ENCODE measurements around the gene MYO1B.

The MYO1B gene

DNA sequence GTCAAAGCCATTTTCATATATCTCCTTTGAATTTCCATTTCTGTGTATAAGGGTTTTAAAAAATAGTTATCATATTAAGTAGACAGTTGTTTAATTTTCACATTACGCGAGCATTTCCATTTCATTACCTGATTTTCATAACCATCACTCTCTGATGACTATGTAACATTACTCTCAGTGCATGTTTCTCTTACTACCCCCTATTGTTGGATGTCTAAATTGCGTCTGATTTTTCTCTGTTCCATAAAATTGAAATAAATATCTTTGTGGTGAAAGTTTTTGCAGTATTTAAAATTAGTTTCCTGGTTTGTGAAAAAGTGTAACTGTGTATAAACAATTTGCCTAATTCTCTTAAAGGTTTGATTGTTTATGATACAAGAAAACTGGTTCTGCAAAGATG is 123.8 kb downstream of the MYO1B start:
- DNase-seq, result peak; percentile 10

DNA sequence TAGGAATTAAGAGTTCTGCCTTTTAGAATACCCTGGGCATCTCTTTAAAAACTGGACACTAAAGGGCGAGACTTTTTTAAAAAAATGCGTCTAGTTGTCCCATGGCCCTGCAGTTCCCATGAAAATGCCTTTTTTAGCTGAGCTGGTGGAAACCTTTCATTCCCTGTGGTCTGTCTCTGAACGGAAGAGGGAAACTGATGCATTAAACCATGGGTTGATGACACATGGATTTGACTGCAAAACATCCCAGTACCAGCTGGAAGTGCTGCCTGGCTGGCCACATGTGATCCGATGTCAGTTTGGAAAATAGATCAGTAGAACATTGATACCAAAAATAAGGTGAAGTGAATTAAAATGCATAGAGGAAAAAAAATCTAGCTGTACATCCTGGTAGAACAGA is 129.2 kb downstream of the MYO1B start:
- no peak for DNase-seq

DNA sequence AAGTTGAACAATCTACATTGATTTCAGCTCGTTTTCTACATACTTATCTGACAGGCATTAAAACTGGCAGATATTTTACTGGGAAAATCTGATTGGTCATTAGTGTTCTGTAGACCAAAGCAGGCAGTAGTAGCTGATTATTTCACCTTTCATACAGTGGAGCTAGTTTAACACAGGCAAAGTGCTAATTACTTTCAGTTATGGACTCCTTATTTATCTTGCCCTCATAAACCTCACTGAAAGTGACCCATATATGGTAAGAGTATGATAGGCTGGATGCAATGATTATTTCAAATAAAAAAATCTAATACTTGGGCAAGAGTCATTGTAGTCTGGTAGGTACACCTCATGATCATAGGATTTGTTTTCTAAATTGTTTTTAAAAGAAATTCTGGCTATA is 129.7 kb downstream of the MYO1B start:
- DNase-seq, result no peak

DNA sequence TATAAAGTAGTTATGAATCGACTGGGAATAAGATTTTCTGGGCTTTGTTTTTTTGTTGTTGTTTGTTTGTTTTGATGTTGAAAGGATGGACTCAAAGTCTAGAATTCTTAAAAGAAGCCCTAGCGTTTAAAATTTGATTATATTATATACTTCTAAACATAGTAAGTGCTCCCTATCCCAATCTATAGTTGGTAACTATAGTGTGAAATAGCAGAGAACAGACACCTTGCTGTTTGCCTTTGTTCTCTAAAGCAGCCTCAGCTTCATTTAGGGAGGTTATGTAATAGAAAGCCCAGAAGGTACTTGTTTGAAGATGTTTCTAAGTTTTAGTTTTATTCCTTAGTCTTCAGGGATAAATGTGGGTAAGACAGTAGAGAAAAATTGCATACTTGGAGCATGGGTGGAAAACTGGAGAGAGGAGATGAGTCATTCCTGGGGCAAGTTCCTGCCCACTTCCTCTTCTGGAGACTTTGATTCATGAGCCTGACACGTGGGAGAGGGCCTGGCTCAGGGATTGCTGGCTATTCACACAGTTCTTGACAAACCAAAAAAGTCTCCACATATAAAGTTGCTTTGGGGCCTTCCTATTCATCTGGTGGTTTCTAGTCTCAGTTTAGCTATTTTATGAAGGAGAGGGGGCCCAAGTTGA is 131.9 kb downstream of the MYO1B start:
- DNase-seq, result peak; percentile 86

DNA sequence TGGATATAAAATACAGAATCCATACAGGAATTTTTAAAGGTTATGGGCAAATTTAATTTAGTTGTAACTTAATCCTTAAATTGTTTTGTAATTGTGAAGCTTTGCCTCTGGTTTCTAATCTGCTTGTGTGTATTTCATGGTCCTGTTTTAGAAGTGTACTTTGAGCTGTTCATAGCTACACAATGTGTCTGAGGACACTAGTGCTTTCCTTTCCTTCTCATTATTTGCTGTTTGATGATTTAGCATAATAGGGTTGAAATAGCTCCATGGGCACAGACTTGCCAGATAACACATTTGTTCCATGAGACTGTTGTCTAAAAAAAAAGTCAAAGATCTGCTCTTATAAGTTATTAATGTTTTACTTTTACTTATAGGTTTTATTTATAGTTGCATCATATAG is 134.2 kb downstream of the MYO1B start:
- no peak for DNase-seq

DNA sequence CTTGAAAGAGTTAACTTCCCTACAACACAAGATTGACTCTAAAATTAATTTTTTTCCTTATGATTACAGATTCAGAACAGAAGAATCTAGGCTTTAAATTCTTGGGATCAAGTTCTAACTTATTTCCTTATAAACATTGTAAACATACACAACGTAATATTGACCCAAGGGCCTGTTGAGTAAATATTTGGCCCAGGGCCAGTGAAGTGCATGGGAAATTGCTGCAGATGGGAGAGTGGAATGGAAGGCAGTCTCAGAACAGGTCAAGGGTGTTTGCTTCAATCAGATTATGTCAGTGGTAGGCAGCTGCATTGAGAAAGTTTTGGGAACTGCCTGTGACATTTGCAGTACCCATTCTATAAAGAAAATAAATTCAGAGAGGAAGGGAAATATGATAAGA is 137.6 kb downstream of the MYO1B start:
- no peak for DNase-seq

DNA sequence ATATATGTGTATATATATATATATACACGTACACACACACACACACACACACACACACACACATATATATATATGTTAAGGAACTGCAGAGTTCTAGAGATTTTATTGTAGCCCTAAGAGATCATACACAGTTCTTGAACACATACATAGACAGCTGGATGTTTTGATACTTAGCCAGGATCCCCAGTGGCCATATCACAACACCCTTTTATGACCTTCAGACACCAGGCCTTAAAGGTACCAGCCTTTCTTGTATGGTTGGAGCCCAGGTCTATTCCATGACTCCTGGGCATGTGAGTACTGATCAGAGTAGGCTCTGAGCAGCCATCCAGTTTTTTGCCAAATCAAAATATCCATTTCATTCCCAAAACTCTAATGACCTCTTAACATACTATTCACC is 138.3 kb downstream of the MYO1B start:
- DNase-seq, result no peak

DNA sequence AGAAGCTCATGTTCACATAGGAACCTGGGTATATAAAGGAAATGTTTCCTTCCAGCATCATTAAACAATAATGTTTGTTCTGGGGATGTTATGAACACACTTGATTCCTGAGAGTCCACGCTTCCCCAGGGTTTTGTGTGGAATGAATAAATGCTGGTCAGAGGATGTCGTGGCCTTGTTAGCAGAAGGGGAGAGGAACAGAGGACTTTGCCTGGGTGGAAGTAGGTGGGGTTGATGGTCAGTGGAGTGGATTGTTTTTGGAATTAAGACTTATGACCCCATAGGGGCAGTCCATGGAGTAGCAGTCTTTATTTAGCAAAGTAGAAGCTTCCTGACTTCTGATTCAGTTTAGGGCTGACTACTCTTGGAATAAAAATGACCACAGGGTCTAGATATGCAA is 139.6 kb downstream of the MYO1B start:
- DNase-seq, result no peak

DNA sequence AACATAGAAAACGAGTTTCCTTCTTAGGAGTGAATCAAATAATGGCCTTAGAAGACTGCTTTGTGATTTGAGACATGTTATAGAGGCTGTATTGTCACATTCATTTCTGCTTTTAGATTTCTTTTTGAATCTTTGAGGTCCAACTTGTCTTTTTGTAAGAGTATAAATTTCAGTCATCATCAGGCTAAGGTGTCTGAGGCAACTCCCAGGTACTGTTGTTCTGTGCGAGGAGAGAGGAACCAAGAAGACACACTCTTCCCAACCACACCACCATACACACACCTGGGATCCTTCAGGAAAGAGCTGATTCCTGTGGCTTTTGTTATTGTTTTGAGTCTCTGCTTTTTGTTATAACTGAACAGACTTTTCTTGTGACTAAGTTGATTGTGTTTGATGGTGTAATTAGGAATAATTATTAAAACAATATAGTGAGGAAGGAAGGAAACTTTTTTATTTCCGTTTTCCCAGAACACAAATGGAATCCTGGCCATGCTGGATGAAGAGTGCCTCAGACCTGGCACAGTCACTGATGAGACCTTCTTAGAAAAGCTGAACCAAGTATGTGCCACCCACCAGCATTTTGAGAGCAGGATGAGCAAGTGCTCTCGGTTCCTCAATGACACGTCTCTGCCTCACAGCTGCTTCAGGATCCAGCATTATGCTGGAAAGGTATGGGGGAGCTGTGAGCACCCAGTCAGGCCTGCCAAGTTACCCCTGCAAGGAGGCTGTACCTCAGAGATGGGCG is 140.4 kb downstream of the MYO1B start:
- DNase-seq, result no peak

DNA sequence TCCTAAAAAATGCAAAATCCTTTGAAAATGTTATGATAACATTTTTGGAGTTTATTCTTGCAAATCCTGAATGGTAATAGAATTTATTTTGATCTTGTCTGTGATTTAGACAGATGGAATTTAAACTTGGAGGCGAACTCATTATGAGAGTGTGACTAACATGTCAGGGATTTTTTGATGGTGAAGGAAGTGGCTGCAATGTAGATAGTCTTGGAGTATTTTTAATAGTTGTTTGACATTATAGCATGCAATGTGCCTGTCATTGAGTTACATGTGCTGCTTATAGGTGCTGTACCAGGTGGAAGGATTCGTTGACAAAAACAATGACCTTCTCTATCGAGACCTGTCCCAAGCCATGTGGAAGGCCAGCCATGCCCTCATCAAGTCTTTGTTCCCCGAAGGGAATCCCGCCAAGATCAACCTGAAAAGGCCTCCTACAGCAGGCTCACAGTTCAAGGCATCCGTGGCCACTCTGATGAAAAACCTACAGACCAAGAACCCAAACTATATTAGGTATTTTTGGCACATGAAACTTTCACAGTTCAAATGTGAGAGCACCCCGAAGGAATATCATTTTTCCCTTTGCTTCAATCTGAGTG is 141.8 kb downstream of the MYO1B start:
- DNase-seq, result no peak

DNA sequence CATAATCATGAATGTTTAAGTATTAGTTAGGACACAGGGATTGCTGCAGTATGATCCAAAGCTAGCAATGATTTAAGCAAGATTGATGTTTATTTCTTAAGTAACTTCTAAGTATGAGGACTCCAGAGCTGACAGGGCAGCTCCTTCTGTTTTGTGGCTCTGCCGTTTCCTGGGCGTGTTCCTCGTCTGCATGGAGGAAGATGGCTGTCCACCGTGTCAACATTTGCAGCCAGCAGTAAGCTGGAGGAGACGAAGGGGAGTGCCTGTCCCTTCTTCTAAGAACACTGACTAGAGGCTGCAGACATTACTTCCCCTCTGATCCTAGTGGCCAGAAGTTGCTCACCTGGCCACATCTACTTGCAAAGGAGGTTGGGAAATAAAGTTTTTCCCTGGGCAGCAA is 144.1 kb downstream of the MYO1B start:
- DNase-seq, result no peak

DNA sequence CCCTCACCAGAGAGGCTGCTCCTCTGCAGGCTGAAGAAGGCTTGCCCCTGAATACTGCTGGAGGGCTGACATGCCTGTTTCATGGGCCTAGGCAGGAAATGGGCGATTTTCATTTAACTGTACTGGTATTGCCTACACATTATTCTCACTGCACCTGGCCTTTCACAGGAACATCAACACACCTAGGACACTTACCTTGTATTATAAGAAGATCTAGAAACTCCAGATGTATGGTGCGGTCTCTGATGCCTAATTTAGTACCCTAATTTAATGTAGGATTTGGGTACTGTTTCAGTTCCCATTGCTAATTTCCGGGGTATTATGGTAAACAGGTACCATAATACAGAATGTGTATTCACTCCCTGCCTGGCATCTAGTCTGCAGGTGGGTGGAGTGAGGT is 146.0 kb downstream of the MYO1B start:
- DNase-seq, result no peak

DNA sequence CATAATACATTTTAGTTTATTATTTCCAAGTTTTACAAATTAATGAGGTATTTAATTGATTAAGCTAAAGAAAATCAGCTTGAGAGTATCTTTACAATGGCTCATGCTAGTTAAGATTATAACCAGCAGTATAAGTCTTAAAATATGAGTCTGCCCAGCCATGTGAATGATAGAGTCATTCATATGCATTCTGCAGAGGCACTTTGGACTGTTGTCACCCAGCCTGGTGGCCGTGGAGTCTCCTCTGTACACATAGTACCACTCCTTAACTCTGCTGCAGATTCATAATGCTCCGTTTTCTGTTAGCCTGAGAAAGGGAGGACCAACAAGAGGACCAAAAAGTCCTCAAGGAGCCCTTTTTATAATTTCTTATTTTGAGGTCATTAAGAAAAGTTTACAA is 148.8 kb downstream of the MYO1B start:
- DNase-seq, result no peak

DNA sequence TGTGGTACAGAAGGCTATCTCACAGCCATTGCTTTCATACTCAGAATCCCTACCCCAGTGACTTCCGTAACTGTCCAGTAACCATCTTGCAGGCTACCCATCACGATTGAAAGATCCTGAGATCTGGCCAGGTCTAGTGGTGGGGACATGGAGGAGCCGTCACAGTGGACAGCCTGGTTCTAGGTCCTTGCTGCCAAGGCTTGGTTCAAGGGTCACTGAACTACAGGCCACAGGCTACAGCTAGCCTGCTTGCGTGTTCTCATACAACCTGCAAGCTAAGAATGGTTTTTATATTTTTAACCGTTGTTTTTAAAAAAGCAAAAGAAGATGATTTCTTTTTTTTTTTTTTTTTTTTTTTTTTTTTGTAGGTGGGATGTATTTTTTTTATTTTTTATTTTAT is 151.6 kb downstream of the MYO1B start:
- no peak for DNase-seq

DNA sequence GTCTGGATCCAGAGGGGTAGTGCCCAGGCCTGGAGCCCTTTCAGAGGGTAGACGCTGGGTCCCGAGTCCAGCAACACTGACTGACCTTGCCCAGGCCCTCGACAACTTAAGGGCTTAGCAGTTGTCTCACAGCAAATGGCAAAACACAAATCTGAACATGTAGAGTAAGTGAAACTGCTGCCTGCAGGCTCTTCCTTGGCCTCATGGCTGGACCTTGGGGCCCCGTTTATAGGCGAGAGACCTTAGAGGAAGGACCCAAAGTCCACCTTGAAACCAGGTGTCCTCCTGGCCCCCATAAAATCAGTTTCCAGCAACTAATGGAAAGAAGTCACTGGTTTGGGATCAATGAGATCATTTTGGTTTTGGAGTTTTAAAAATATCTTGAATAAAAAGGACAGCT is 154.4 kb downstream of the MYO1B start:
- no peak for DNase-seq

DNA sequence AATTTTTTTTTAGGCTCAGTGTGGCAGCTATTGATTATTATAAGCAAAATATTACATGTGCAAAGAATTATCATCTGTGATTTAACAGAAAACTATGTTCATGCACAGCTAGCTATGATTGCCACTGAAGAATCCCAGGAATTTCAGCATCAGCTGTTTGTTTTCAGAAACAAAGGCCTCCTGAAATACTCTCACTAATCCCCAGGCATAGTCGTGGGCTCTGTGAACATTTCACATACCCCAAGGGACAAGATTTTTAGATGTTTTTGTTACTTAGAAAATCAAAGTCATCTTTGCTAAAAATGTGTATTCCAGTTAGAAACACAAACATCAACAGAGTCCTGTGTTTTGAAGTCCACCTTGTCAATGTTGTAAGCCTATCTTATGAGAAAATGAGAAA is 156.1 kb downstream of the MYO1B start:
- DNase-seq, result no peak

DNA sequence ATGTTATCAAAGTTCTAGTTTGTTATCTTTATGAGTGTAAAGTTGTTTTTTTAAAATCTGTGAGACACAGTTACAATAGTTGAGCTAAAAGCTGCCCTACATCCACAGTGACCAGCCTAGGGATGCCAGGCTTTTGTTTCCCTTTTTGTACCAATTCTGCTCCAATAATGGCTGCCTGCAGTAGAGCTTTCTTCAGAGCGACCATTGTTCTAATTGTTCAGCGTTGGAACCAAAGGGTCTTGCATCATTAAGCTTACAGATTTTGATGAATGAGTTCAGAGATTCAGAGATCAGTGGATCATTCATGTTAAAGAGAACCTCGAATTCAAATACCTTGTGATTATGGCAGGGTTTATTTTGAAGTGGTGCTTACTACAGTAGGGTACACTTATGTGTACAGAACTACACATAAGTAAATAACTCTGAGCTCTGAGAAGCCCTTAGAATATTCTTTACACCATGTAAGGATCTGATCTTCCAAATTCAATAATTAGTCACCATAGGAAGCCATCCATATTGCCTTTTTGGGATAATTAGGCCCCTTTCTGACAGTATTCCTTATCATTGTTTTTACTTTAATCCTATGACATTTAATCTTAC is 157.9 kb downstream of the MYO1B start:
- DNase-seq, result no peak

DNA sequence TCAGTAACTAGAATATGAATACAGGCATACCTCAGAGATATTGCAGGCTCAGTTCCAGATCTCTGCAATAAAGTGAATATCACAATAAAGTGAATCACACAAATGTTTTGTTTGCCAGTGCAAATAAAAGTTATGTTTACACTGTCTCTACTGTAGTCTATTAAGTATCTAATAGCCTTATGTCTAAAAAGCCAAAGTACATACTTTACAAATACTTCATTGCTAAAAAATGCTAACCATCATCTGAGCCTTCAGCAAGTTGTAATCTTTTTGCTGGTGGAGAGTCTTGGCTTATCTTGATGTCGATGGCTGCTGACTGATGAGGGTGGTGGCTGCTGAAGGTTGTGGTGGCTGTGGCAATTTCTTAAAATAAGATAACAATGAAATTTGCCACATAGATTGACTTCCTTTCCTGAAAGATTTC is 159.4 kb downstream of the MYO1B start:
- peak; percentile 62 for DNase-seq

DNA sequence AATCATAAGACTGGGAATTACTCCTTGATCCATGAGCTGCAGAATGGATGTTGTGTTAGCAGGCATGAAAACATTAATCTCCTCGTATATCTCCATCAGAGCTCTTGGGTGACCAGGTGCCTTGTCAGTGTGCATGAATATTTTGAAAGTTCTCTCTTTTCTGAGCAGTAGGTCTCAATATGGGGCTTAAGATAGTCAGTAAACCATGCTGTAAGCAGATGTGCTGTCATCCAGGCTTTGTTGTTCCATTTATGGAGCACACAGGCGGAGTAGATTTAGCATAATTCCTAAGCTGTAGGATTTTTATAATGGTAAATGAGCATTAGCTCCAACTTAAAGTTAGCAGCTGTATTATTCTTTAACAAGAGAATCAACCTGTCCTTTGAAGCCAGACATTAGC is 160.3 kb downstream of the MYO1B start:
- no peak for DNase-seq

DNA sequence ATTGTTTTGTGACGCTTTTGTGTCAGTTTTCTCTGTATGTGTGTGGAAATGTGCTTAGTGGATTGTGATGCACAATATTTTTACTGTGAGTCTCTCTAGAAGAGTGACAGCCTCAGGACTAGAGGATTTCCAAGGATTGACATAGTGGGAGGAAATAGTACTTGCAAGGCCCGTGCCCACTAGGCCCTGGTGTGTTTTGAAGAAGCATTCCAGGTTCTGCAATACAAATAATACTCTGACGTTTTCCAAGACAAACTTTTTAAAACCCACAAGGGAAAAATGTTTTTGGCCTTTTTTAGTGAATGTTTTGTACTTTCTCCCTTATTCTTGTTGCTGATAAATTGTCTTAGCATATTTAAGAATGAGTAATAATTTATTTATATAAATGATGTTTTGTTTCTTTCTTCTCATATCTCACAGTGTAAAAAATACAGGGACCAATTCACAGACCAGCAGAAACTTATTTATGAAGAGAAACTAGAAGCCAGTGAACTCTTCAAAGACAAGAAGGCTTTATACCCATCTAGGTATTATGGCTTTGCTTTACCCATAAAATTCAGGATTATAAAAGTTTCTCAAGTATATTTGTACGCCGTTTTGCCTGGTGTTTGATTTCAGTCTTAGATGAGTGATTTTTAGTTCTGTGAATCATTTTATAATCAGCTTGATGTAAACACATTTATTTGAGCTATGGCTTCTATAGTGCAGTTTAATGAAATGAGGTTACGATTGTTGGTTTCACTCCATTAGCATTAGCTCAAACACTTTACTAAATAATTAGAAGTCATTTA is 165.6 kb downstream of the MYO1B start:
- no peak for DNase-seq

DNA sequence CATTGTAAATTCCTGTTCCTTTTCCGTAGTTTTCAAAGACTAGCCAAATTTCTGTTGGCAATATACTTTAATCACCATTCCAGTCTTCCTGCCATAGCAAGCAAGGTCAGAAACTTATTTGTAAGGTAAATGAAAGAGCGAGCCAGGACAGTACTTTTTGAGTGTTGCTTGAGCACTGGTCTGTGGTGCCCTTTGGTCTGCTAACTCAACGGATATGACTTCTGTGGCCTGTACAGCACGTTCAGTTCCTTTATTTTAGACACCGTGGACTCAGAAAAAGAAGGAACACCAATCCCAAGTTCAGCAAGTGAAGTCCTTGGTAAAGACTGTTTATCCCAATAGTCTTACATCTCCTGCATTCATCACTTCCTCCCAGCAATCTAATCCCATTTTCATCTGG is 166.3 kb downstream of the MYO1B start:
- no peak for DNase-seq

DNA sequence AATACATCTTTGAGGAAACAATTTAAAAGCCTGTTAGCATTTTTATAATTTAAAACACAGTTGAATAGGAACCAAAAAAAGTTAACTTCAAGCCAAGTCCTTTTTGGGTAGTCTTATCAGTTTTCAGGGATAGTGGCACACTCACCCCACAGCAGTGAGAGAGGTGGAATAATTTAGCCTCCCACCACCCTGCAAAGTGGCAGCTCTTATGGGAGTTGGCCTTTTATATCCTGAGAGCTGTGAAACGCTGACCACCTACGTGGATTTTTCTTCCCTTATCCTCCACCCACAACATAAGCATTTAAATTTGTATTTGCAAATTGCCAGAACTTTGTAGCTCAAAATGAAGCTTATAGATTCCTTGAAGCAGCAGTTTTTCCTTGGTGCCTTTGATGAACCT is 167.1 kb downstream of the MYO1B start:
- no peak for DNase-seq

DNA sequence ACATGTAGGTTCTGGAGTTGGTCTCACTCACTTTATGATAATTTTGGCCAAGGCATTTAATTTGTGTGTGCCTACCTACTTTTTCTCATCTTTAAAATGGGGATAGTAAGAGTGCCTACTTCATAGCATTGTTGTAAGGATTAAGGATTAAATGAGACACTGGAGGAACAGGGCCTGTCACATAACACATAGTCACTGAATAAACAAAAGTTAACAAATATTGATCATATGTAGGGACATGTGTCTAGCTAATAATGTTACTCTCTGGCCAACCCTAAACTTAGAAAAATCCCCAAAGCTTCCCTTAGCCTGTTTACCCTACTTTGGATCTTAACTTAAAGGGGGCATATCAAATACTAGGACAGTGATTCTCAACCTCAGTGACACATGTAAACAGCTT is 169.9 kb downstream of the MYO1B start:
- no peak for DNase-seq

Measured in OCI-M1 (cell line).